HL-60 (cell line): ENCODE results near the gene ST3GAL4.

Experiments
- DNase-seq, 2 experiments: peaks; one replicate each; pipeline ENCODE4 v3.0.0-alpha.2; 2010 to 2020; ENCODE audit warnings: low read depth in 1 of 2, low spot score in 1 of 2
- H3K27ac ChIP-seq: fragments of 250-450 bp; sonication (Bioruptor Pico); replicated peaks from 2 replicates; pipeline ENCODE4 v1.5.1; 2020; ENCODE audit warnings: mild to moderate bottlenecking, moderate library complexity
- H3K27me3 ChIP-seq: fragments of 250-450 bp; sonication (Bioruptor Pico); 2 replicates; pipeline ENCODE4 v1.5.1; 2021; ENCODE audit warnings: mild to moderate bottlenecking, moderate library complexity; ENCODE audit not compliant: insufficient read depth, poor library complexity, severe bottlenecking
- H3K4me3 ChIP-seq: replicated peaks from 2 replicates; pipeline ENCODE4 v1.5.1; 2011; ENCODE audit warnings: mild to moderate bottlenecking, control low read depth, low read length; ENCODE audit not compliant: insufficient read depth
- GABPA ChIP-seq: IDR thresholded peaks from 2 replicates; pipeline ENCODE4 v1.6.1; 2012; ENCODE audit warnings: low read depth
- POLR2AphosphoS5 ChIP-seq: IDR thresholded peaks from 2 replicates; pipeline ENCODE4 v1.6.1; 2012; ENCODE audit warnings: low read depth
- SPI1 ChIP-seq: IDR thresholded peaks from 2 replicates; pipeline ENCODE4 v1.6.1; 2012; ENCODE audit warnings: low read depth, mild to moderate bottlenecking, borderline replicate concordance
- TF ChIP-seq, protein P1 (sequence below): IDR thresholded peaks from 2 replicates; pipeline ENCODE4 v1.6.1; 2012; ENCODE audit warnings: low read depth; ENCODE audit not compliant: insufficient replicate concordance
- TF ChIP-seq, protein P2 (sequence below): IDR thresholded peaks from one replicate; pipeline ENCODE4 v1.5.1; 2011; ENCODE audit warnings: low read length, control low read depth, inconsistent platforms; ENCODE audit not compliant: insufficient read depth

ST3GAL4 gene

DNA sequence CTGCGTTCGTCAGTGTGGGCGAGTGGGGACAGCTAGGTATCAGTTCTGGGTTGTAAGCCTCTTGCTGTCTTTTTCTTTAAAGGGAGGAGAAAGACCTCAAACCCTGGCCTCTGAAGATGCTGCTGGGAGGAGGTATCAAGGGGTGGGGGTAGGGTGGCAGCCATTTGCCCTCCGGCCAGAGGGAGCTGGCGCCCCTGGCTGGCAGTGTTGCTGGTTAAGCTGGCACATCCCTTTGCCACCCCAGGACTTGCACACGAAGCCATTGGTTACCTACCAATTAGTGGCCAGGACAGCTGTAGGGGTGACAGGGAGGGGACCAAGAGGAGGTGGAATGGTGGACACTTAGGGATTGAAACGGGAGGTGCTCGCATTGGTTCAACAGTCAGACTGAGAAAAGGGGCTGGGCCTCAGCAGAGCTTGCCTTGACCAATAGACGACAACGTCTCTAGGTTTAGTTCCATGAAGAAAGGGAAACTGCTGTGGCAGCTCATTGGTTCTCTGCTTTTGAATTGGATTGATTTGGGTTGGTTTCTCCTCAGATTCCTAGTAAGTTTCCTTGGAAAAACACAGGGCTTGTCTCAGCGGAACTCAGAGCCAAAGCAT is 77.9 kb downstream of the ST3GAL4 start:
- Histone ChIP-seq H3K27me3 (no peaks in the 10 kb centered on the region), H3K27ac (no peak overlapping the region), H3K4me3 (no peak overlapping the region)
- TF ChIP-seq GABPA: no peak
- no peak for TF ChIP-seq POLR2AphosphoS5
- TF ChIP-seq, protein P1, sequence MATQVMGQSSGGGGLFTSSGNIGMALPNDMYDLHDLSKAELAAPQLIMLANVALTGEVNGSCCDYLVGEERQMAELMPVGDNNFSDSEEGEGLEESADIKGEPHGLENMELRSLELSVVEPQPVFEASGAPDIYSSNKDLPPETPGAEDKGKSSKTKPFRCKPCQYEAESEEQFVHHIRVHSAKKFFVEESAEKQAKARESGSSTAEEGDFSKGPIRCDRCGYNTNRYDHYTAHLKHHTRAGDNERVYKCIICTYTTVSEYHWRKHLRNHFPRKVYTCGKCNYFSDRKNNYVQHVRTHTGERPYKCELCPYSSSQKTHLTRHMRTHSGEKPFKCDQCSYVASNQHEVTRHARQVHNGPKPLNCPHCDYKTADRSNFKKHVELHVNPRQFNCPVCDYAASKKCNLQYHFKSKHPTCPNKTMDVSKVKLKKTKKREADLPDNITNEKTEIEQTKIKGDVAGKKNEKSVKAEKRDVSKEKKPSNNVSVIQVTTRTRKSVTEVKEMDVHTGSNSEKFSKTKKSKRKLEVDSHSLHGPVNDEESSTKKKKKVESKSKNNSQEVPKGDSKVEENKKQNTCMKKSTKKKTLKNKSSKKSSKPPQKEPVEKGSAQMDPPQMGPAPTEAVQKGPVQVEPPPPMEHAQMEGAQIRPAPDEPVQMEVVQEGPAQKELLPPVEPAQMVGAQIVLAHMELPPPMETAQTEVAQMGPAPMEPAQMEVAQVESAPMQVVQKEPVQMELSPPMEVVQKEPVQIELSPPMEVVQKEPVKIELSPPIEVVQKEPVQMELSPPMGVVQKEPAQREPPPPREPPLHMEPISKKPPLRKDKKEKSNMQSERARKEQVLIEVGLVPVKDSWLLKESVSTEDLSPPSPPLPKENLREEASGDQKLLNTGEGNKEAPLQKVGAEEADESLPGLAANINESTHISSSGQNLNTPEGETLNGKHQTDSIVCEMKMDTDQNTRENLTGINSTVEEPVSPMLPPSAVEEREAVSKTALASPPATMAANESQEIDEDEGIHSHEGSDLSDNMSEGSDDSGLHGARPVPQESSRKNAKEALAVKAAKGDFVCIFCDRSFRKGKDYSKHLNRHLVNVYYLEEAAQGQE: no peak
- no peak for TF ChIP-seq SPI1
- TF ChIP-seq, protein P2, sequence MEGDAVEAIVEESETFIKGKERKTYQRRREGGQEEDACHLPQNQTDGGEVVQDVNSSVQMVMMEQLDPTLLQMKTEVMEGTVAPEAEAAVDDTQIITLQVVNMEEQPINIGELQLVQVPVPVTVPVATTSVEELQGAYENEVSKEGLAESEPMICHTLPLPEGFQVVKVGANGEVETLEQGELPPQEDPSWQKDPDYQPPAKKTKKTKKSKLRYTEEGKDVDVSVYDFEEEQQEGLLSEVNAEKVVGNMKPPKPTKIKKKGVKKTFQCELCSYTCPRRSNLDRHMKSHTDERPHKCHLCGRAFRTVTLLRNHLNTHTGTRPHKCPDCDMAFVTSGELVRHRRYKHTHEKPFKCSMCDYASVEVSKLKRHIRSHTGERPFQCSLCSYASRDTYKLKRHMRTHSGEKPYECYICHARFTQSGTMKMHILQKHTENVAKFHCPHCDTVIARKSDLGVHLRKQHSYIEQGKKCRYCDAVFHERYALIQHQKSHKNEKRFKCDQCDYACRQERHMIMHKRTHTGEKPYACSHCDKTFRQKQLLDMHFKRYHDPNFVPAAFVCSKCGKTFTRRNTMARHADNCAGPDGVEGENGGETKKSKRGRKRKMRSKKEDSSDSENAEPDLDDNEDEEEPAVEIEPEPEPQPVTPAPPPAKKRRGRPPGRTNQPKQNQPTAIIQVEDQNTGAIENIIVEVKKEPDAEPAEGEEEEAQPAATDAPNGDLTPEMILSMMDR: no peak
- DNase-seq: no peak

DNA sequence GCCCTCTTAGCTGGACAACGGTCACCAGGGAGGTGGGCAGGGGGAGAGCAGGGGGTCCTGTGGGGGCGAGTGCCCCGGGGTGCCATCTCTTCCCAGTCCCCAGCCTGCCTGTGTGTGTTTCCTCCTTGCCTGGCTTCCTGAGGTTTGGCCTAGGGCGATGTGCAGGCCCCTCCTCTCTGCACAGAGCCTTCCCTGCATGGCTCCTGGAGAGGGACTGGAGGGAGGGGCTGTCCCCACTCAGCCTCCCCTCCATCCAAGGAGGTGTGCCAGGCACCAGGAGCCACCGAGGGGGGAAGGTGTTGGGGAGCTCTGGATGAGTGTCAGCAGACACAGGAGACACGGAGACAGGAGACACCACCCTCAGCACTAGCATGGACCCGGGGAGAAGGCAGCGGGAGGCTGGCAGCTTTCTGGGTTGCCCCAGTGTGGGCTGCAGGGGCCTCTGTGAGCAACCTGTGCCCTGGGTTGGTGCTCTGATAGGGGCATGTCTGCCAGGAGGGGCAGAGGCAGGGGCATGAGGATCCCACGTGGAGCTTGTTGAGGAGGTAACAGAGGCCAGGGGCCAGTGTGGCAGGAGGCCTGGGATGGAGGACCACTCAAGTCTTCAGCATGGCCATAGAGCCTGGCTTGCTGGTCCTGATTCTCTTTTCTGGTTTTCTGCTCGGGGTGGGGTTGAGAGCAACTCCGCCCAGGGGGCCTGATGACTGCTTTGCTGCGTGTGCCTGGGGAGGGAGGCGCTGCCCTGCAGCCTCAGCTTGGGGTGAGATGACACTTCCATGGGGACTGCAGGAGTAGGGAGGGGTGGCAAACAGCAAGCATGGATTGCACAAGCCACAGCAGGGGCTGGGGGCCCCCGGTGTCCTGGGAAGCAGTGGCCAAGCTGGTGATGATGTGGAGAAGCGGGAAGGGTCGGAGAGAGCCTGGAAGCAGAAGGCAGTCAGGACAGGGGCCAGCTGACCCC is 78.8 kb downstream of the ST3GAL4 start:
- no peak overlapping the region for H3K4me3 ChIP-seq
- DNase-seq: no peak
- H3K27me3 ChIP-seq: no peaks in the 10 kb centered on the region
- TF ChIP-seq SPI1 (no peak), GABPA (no peak), POLR2AphosphoS5 (no peak)
- TF ChIP-seq, protein P1: no peak
- TF ChIP-seq, protein P2: no peak
- no peak overlapping the region for H3K27ac ChIP-seq

DNA sequence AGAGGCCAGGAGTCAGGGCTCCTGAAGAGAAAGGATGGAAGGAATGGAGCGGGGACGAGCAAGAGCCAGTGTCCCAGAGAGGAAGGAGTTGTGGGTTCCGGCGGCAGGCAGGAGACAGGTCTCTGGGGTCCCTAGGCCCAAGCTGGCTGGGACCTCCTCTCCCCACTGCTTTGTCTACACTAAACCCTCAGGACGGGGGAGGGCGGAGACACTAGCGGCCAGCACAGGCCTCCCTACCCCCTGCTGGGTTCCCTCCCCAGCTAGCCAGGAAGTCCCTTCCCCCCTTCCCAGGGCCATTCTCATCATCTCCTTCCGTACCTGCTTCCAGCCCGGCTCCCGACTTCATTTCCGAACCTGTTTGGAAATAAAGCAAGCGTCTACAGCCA is 79.5 kb downstream of the ST3GAL4 start:
- Histone ChIP-seq H3K27ac (no peak overlapping the region), H3K27me3 (no peaks in the 10 kb centered on the region), H3K4me3 (no peak overlapping the region)
- no peak for DNase-seq
- TF ChIP-seq, protein P2: no peak
- TF ChIP-seq GABPA (no peak), POLR2AphosphoS5 (no peak), SPI1 (no peak)
- TF ChIP-seq, protein P1: no peak
